HG02840 (cell line): ENCODE data around the gene CNBD2.
"Not testable (repeated sequence)": the region's sequence is repeated elsewhere in the genome, so short reads cannot be mapped to it uniquely, and the experiment has no call there.

Experiments
- ATAC-seq: cut with Tn5 transposase; IDR thresholded peaks from one replicate; pipeline ENCODE4 v1.9.1; 2021; ENCODE audit warnings: mild to moderate bottlenecking, moderate library complexity, moderate number of reproducible peaks; ENCODE audit not compliant: unreplicated experiment, low FRiP score

Gene CNBD2

DNA sequence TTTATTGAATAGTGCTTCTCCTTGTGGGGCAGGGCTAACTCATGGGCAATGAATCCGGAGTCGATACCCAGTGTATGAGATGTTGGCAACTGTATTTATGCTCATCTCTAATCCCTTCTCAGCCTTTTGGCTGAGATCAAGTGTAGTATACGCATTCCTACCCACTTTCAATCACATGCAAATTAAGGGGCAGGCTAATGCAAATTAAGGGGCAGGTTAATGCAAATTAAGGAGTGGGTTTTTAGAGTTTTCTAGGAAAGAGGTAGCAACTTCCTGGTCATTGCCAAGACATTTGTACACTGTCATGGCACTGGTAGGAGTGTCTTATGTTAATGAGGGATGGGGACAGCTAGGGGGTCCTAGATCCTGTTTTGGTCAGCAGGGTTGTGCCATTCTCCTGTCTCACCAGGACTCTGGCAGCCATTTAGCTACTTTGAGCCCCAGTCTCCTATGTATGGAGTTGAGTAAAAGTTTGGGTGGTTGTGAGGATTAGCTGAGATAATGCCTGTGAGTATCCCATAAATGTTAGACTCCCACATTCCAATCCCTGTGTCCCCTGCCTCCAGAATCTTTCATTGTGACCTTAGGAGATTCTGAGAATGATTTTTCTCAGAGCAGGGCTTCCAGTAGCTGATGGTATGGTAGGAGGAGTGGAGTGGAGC is at the start of gene CNBD2:
TSS of gene CNBD2 (plus strand) at position 612 of the 662 bp plus-strand sequence. CDS start 173 bp downstream, outside the sequence.
- no peak for ATAC-seq

DNA sequence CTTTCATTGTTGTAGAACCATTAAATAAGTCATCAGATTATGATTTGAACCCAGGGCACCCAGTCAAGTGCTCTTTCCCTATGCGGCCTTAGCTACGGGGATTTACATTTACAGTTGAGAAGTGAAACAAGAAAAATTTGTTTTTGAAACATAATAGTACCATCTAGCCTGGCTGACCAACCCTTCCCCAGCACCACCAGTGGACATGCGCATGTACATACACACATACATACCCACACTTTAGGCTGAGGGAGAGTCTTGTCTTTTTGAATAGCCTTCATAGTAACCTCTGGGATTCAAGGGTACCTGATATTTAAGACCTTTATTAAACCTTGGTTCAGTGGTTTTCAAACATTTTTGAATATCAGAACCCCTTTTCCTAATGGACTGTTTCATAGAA is 47.9 kb upstream of the CNBD2 start:
- no peak for ATAC-seq

DNA sequence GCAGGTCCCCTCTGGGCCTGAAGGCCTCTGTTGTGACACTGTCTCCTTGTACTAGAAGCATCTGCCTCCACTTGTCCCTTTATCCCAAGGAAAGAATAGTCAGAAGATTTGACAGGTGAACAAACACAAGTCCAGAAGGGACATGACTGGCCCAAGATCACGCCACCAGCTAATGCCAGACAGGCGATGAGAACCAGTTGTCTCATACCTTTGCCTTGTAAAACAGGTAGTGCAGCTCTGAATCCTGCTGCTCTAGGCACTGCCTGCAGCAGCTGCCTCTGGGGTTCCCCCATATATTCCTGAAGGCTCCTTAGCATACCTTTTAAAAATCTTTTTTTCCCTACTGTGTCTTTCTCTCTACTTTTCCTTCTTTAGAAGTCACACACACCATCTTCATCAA is 39.1 kb upstream of the CNBD2 start:
- ATAC-seq = no peak

- ATAC-seq = no peak
Measured at GRCh38 chr20:35934050-35934449, 34.3 kb upstream of the CNBD2 start.

- no peak for ATAC-seq
Measured at GRCh38 chr20:35939264-35939663, 29.1 kb upstream of the CNBD2 start.

- no peak for ATAC-seq
Measured at GRCh38 chr20:35941620-35942019, 26.8 kb upstream of the CNBD2 start.

DNA sequence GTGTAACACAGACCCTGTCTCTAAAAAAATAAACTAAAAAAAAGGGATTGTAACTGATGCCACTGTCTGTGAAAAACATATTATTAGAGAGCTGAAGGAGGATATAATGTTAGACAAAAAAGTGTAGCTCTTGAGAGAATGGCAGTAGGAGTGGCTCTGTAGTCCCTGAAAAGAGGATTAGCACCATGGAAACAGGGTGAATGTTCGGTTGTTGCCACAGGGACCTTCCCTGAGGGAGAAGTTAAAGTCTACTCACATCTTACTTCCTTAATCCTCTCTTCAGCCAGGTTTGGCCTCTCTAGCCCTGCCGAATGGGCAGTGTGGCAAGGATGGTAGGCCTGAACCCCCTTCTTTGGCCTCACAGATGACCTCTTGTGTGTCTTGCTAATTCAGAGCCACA is 26.1 kb upstream of the CNBD2 start:
- ATAC-seq = no peak

GRCh38 chr20:35947489-35947888 is 20.9 kb upstream of the CNBD2 start:
- ATAC-seq = no peak

DNA sequence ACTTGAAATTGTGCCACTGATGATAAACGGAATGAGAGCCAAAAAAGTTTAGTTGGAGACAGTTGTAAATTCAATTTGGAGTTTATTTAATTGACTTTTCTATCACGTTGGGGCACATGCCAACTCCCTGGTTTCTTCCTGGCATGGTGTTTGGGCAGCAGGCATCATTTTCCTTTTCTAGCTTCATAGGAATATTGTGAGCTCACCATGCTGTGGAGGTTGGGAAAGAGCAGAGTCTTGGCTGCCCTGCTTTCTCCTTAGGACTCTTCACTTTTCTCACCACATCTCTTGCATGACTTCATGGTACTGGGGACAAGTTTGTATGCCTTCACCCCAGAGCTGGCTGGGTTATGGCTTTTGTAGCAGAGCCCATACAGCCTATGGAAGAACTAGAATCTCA is 20.5 kb upstream of the CNBD2 start:
- no peak for ATAC-seq

- ATAC-seq = no peak
Measured at GRCh38 chr20:35950093-35950492, 18.3 kb upstream of the CNBD2 start.

DNA sequence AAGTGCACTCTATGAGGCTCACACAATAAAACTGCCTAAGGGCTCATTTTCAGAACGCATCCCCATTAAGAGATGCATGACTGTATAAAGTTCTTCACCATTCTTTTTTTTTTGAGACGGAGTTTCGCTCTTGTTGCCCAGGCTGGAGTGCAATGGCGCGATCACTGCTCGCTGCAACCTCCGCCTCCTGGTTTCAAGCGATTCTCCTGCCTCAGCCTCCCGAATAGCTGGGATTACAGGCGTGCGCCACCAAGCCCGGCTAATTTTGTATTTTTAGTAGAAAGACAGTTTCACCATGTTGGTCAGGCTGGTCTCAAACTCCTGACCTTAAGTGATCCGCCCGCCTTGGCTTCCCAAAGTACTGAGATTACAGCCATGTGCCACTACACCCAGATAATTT is 16.3 kb upstream of the CNBD2 start:
- ATAC-seq = not testable (repeated sequence)

DNA sequence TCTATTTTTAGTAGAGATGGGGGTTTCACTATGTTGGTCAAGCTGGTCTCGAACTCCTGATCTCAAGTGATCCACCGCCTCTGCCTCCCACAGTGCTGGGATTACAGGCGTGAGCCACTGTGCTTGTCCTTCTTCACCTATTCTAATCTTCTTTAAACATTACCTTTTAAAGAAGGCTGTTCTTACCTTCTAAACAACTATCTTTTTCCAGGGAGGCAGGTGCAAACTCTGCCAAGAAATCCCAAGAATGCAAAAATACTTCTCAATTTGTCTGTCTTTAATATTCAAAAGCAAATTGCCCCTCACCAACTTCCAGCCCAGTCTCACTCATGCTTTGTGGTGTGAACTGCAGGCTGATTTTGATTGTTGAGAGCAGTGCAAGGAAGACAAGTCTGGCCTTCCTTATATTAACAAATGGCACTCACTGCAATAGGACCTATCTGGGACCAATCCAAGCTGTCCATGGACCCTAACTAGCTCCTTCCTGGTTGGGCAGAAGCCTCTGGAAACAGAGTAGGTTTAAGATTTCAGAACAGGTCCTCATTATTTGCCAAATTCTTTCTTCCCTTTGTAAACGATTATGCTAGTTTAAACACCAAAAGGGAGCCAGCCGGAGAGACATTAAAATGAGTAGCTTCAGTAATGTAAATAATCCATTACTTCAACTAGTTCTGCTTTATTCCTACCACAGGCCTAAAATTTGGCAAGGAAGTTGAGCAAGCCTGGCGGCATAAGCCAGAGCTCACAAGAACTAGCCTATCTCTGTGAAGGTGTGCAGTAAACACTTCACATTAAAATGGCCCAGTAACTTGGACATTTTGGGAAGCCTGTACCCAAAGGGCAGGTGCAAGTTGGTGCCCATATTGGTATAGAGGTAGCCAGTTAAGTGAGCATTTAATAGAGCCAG is 15.7 kb upstream of the CNBD2 start:
- ATAC-seq = no peak

DNA sequence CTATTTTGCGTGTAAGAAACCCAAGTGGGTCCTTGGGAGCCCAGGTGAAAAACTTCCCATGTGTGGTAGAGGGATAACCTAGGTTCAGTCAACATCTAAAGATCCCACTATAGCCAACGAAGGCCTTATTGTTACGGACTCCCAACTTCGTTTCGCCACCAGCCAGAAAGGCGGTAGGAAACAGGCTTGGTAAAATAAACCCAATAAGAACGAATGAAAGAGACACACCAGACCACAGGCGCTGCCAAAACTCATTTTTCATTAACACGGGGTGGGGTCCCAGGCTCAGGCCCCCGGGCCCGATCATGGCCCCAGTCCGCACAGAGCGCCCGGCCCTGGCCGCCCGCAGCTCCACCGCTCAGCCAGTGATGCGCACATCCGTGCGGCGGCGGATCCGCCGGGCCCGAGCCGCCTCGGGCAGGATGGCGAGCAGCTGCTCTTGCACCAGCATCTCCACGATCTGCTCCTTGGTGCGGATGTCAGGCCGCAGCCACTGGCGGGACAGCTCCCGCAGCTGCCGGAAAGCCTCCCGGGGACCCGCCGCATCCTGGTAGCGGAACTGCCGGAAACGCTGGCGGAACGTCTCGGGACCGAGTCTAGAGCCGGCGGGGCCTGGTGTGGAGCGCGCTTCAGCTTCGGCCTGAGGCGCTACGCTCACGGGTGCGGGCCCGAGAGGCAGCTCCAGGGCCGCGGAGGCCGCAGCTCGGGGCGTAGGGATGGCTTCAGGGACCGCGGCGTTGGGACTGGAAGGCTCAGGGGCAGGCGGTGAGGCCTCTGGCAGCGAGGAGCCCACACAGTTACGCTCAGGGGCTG is 14.8 kb upstream of the CNBD2 start:
- ATAC-seq = peak; percentile 30

- ATAC-seq = peak; percentile 85
Measured at GRCh38 chr20:35954200-35954906, 14.0 kb upstream of the CNBD2 start, which contains the start of gene SCAND1. SCAND1 (minus strand) TSS chr20:35954502; CDS start chr20:35954284, 218 bp downstream.

GRCh38 chr20:35954907-35955251 is 13.5 kb upstream of the CNBD2 start:
- ATAC-seq = no peak

DNA sequence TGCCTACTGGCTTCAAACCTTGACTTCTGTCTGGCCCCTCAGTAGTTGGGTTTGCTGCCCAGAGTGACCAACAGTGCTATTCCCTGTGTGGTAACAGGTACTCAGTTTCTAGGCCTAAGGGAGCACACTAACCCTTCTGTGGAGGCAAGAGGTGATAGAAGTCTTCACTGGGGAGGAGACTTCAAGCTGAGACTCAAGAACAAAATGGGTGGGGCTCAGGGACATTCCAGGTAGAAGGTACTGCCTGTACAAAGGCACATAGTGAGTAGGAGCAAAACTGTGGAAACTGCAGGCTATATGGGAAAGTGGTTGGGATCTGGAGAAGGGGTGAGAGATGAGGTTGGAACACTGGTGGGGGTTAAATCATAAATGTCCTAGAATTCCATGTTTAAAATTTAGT is 11.8 kb upstream of the CNBD2 start:
- no peak for ATAC-seq

DNA sequence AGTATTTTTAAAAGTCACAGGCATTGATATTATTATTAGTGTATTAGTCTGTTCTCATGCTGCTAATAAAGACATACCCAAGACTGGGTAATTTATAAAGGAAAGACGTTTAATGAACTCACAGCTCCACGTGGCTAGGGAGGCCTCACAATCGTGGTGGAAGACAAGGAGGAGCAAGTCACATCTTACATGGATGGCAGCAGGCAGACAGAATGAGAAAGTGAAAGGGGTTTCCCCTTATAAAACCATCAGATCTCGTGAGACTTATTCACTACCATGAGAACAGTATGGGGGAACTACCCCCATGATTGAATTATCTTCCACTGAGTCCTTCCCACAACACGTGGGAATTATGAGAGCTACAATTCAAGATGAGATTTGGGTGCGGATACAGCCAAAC is 9.1 kb upstream of the CNBD2 start:
- not testable (repeated sequence) for ATAC-seq

- no peak for ATAC-seq
Measured at GRCh38 chr20:35963878-35964277, 4.5 kb upstream of the CNBD2 start.

- ATAC-seq = no peak
Measured at GRCh38 chr20:35968930-35969329, 540 bp downstream of the CNBD2 start.

GRCh38 chr20:35971981-35972380 is 3.6 kb downstream of the CNBD2 start:
- ATAC-seq = no peak
